ENCODE measurements around the gene TMEM115. TPM values are rescaled to one million over a fixed set of nuclear protein-coding genes. Genes with fewer than 3 reads are reported as not detected.
A peak's percentile ranks its signal among the peaks of the same experiment; 100 is the strongest.

TMEM115 gene
- total and polyA plus RNA-seq, 9 of the 15 experiments (the other 6 are each of a cell fraction or from before 2014, with no cell fraction given): 1.6 to 26.9 (median 14.1) TPM

- FAIRE-seq (no peak), ATAC-seq (no peak), DNase-seq (ENCODE audit: extremely low read depth in 1 of 4, low spot score in 3 of 4) (no peak)
- Histone ChIP-seq H4K20me1 (replicated peaks; ENCODE audit: control insufficient read depth, insufficient read depth, low read length) (peaks cover 18% of the 10 kb centered on the region), H3K36me3 (ENCODE audit: control insufficient read depth, insufficient read depth, low read length) (peaks cover 71% of the 10 kb centered on the region; the same call in 2 of the 3 replicates), H3K9me3 (replicated peaks; ENCODE audit: control insufficient read depth, insufficient read depth, low read depth, low read length) (no peaks in the 10 kb centered on the region), H3K4me2 (ENCODE audit: insufficient read depth, low read length) (no peak overlapping the region), H3K9me1 (ENCODE audit: control insufficient read depth, insufficient read depth, low read length) (peaks cover 4% of the 10 kb centered on the region), H2AFZ (ENCODE audit: low read depth, low read length) (no peak overlapping the region), H3K9ac (ENCODE audit: insufficient read depth in 1 of 2, low read depth in 2 of 2, low read length in 2 of 2) (peak overlapping the region in 1 of 2 experiments; percentile 28; a peak in 1 of 4 replicates), H3K27ac (ENCODE audit: extremely low read depth, low read depth, low read length) (no peak overlapping the region), H3K27me3 (ENCODE audit: control insufficient read depth in 2 of 2, insufficient read depth in 2 of 2, low read length in 2 of 2) (no peaks in the 10 kb centered on the region), H3K4me1 (replicated peaks in 1 of 2; ENCODE audit: control insufficient read depth in 2 of 2, insufficient read depth in 2 of 2, low read length in 2 of 2) (peaks cover 14 to 17% of the 10 kb centered on the region in 2 experiments; a peak in 4 of 5 replicates), H3K4me3 (no peak overlapping the region), H3K79me2 (ENCODE audit: control insufficient read depth, insufficient read depth, low read length) (peaks cover 45% of the 10 kb centered on the region)
- in situ Hi-C loops (cut with MboI) (no loop called here), intact Hi-C loops (cut with micrococcal nuclease) (no loop called here)
- 100% methylated on average over 4 of the region's 10 CpGs for WGBS (ENCODE audit: insufficient coverage, low coverage, missing lambda C conversion rate)
- BruUV-seq (replicated peaks): no TSS peak
- CTCF ChIA-PET (ENCODE audit: low intra/inter-chr PET ratio): no interaction called here
- POLR2A ChIA-PET: interaction anchor here (0.9 to 1.8 kb wide), 4 partner anchors 9 to 24 kb away, joined by 3 to 5 read pairs (median 4); no protein-coding TSS in a partner anchor
- TF ChIP-seq KDM5B (IDR thresholded peaks at IDR 0.05; ENCODE audit: insufficient replicate concordance, low read depth, low read length): no peak
- TF ChIP-seq ZNF449 (CRISPR knock-in tag; IDR thresholded peaks at IDR 0.05): no peak
- peak; percentile 50 for TF ChIP-seq POLR2G (IDR thresholded peaks at IDR 0.05; ENCODE audit: low read depth, low read length)
- TF ChIP-seq RBM14 (IDR thresholded peaks at IDR 0.05; ENCODE audit: borderline replicate concordance, insufficient read depth, low read depth, low read length): no peak
- no peak for TF ChIP-seq ELF1 (tag; IDR thresholded peaks at IDR 0.05)
- no peak for TF ChIP-seq NR2C1 (IDR thresholded peaks at IDR 0.05)
- no peak for TF ChIP-seq NR2C1 (tag; IDR thresholded peaks at IDR 0.05)
- no peak for TF ChIP-seq ZNF512 (tag; IDR thresholded peaks at IDR 0.05)
- TF ChIP-seq SREBF1 (IDR thresholded peaks at IDR 0.05; ENCODE audit: borderline replicate concordance, low read depth, low read length): no peak
- no peak for TF ChIP-seq ZBTB7A (IDR thresholded peaks at IDR 0.05; ENCODE audit: borderline replicate concordance, control insufficient read depth, low read depth, low read length)
Measured at GRCh38 chr3:50330330-50330729, 29.0 kb downstream of the TMEM115 start.
